Measurements from ENCODE around the gene ITGB3. TPM values are rescaled to one million over a fixed set of nuclear protein-coding genes. Genes with fewer than 3 reads are reported as not detected.

Gene ITGB3
- total RNA-seq, 4 donors from 2014 or later: 7.9 to 26.3 (median 8.6) TPM

DNA sequence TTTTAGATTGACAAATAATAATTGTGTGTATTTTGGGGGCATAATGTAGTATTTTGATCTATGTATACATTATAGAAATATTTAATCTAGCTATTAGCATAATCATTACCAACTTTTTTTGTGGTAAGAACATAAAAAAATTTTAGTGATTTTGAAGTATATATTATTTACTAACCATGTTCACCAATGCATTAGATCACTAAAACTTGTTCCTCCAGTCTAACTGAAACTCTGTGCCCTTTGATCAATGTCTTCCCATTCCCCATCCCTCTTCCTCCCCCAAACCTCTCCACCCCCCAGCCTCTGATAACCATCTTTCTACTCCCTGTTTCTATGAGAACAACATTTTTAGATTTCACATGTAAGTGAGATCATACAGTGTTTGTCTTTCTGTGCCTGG, 78.7 kb downstream of the ITGB3 start:
- no peaks in the 10 kb centered on the region for H3K27me3 ChIP-seq
- no peak for TF ChIP-seq EP300 (IDR thresholded peaks at IDR 0.05; ENCODE audit: low read depth)
- TF ChIP-seq POLR2AphosphoS5 (IDR thresholded peaks at IDR 0.05): no peak
- TF ChIP-seq, protein P1, sequence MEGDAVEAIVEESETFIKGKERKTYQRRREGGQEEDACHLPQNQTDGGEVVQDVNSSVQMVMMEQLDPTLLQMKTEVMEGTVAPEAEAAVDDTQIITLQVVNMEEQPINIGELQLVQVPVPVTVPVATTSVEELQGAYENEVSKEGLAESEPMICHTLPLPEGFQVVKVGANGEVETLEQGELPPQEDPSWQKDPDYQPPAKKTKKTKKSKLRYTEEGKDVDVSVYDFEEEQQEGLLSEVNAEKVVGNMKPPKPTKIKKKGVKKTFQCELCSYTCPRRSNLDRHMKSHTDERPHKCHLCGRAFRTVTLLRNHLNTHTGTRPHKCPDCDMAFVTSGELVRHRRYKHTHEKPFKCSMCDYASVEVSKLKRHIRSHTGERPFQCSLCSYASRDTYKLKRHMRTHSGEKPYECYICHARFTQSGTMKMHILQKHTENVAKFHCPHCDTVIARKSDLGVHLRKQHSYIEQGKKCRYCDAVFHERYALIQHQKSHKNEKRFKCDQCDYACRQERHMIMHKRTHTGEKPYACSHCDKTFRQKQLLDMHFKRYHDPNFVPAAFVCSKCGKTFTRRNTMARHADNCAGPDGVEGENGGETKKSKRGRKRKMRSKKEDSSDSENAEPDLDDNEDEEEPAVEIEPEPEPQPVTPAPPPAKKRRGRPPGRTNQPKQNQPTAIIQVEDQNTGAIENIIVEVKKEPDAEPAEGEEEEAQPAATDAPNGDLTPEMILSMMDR (IDR thresholded peaks at IDR 0.05): no peak
- TF ChIP-seq POLR2A (IDR thresholded peaks at IDR 0.05): no peak
- no peak overlapping the region for H3K27ac ChIP-seq
- no peak overlapping the region for H3K4me3 ChIP-seq
- in situ Hi-C loops (cut with MboI; ENCODE audit: low pct_ligation_motif_present in 1 of 4, low pct_unique_long_range_greater_than_20kb in 1 of 4, low sequenced_read_pairs in 3 of 4): no loop called here
- intact Hi-C loops (cut with DNase I; ENCODE audit: low total_unique reads): no loop called here
- H3K9me3 ChIP-seq: no peaks in the 10 kb centered on the region
- DNase-seq: no peak
- H3K36me3 ChIP-seq: no peaks in the 10 kb centered on the region
- no peaks in the 10 kb centered on the region for H3K4me1 ChIP-seq

DNA sequence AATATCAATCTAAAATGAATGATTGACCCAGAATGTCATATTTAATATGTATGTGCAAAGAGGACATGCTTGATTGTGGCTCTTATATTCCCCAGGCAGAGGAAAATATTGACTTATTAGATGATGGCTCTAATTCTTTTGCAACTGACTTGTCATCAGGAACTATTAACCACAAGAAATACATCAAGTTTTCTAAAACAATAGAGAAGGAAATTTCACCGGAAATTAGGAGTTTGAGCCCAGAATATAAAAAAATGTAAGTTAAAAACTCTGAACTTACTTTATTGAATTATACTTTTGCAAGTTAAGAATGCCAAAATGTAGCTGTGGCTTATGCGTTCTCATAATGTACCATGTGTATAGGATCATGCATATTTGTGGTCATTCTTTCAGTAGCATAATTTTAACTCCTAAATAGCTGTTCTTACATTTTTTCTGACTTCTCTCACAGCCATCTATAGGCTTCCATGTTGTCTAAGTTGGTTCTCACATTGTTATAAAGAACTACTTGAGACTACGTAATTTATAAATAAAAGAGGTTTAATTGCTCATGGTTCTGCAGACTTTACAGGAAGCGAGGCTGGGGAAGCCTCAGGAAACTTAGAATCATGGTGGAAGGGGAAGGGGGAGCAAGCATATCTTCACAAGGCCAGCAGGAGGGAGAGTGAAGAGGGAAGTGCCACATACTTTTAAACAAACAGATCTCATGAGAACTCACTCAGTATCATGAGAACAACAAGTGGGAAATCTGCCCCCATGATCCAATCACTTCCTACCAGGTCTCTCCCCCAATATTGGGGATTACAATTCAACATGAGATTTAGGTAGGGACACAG, 81.7 kb downstream of the ITGB3 start:
- WGBS, 2 donors (ENCODE audit: low coverage in 1 of 2): 86 to 88% methylated on average over 4 of the region's 4 CpGs
- H3K4me3 ChIP-seq: no peak overlapping the region
- DNase-seq: no peak
- no peaks in the 10 kb centered on the region for H3K4me1 ChIP-seq
- no peak for TF ChIP-seq EP300 (IDR thresholded peaks at IDR 0.05; ENCODE audit: low read depth)
- TF ChIP-seq, protein P1 (IDR thresholded peaks at IDR 0.05): no peak
- no peak for TF ChIP-seq POLR2A (IDR thresholded peaks at IDR 0.05)
- TF ChIP-seq POLR2AphosphoS5 (IDR thresholded peaks at IDR 0.05): no peak
- no peaks in the 10 kb centered on the region for H3K27me3 ChIP-seq
- no peak overlapping the region for H3K27ac ChIP-seq
- in situ Hi-C loops (cut with MboI; ENCODE audit: low pct_ligation_motif_present in 1 of 4, low pct_unique_long_range_greater_than_20kb in 1 of 4, low sequenced_read_pairs in 3 of 4): no loop called here
- intact Hi-C loops (cut with DNase I; ENCODE audit: low total_unique reads): no loop called here
- no peaks in the 10 kb centered on the region for H3K9me3 ChIP-seq
- H3K36me3 ChIP-seq: no peaks in the 10 kb centered on the region

DNA sequence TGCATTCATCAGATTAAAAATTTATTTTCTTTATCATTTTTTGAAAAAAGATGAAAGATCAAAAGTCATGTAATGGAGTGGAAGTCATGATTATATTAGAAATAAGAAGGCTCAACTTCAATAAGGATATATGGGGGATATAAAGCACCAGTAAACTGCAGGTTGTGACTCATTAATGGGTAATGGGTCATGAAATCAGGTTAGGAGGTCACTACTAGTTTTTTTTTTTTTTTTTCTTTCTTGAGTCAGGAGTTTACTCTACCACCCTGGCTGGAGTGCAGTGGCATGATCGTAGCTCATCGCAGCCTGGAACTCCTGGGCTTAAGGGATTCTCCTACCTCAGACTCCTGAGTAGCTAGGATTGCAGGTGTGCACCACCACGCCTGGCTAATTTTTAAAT, 84.4 kb downstream of the ITGB3 start:
- intact Hi-C loops (cut with DNase I; ENCODE audit: low total_unique reads) (no loop called here), in situ Hi-C loops (cut with MboI; ENCODE audit: low pct_ligation_motif_present in 1 of 4, low pct_unique_long_range_greater_than_20kb in 1 of 4, low sequenced_read_pairs in 3 of 4) (no loop called here)
- no peak for DNase-seq
- whole genome bisulfite sequencing, 2 donors (ENCODE audit: low coverage in 1 of 2): 61 to 91% methylated on average over 2 to 3 of the region's 3 CpGs
- no peaks in the 10 kb centered on the region for H3K9me3 ChIP-seq
- no peaks in the 10 kb centered on the region for H3K27me3 ChIP-seq
- no peak overlapping the region for H3K27ac ChIP-seq
- H3K36me3 ChIP-seq: no peaks in the 10 kb centered on the region
- no peak overlapping the region for H3K4me3 ChIP-seq
- TF ChIP-seq, protein P1 (IDR thresholded peaks at IDR 0.05): no peak
- no peak for TF ChIP-seq EP300 (IDR thresholded peaks at IDR 0.05; ENCODE audit: low read depth)
- TF ChIP-seq POLR2AphosphoS5 (IDR thresholded peaks at IDR 0.05): no peak
- no peak for TF ChIP-seq POLR2A (IDR thresholded peaks at IDR 0.05)
- no peaks in the 10 kb centered on the region for H3K4me1 ChIP-seq

DNA sequence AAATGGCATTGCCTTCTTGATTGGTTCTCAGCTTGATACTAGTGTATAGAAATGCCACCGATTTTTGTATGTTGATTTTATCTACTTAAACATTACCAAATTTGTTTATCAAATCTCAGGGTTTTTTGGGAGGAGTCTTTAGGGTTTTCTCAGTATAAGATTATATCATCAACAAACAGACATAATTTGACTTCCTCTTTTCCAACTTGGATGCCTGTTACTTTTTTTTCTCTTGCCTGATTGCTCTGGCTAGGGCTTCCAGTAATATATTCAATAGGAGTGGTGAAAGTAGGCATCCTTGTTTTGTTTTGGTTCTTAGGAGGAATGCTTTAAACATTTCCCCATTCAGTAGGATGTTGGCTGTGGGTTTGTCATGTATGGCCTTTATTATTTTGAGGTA, 99.2 kb downstream of the ITGB3 start:
- 78% methylated on average over 1 of the region's 1 CpG; no CpG with 5 or more reads in 1 of the 2 donors for WGBS, 2 donors (ENCODE audit: low coverage in 1 of 2)
- no peak for TF ChIP-seq POLR2AphosphoS5 (IDR thresholded peaks at IDR 0.05)
- TF ChIP-seq POLR2A (IDR thresholded peaks at IDR 0.05): no peak
- TF ChIP-seq, protein P1 (IDR thresholded peaks at IDR 0.05): no peak
- TF ChIP-seq EP300 (IDR thresholded peaks at IDR 0.05; ENCODE audit: low read depth): no peak
- Histone ChIP-seq H3K27me3 (no peaks in the 10 kb centered on the region), H3K27ac (no peak overlapping the region), H3K9me3 (no peaks in the 10 kb centered on the region), H3K4me3 (no peak overlapping the region), H3K36me3 (no peaks in the 10 kb centered on the region), H3K4me1 (no peaks in the 10 kb centered on the region)
- in situ Hi-C loops (cut with MboI; ENCODE audit: low pct_ligation_motif_present in 1 of 4, low pct_unique_long_range_greater_than_20kb in 1 of 4, low sequenced_read_pairs in 3 of 4): loop anchor here in 2 of 4 donors (25.0 kb wide), 1 partner anchor 259 kb away; no protein-coding TSS in a partner anchor
- DNase-seq: no peak
- intact Hi-C loops (cut with DNase I; ENCODE audit: low total_unique reads): no loop called here
